GM12878 (cell line): ENCODE results near the gene ARL13A. TPM values are rescaled to one million over a fixed set of nuclear protein-coding genes. Genes with fewer than 3 reads are reported as not detected.

Experiments used
- KLF5 ChIP-seq: fragments of 450-650 bp; IDR thresholded peaks from 2 replicates; pipeline ENCODE4 v1.6.1; 2014; ENCODE audit warnings: mild to moderate bottlenecking; ENCODE audit not compliant: partially characterized antibody
- MLLT1 ChIP-seq: fragments of 450-650 bp; IDR thresholded peaks from 2 replicates; pipeline ENCODE4 v1.6.1; 2016; ENCODE audit warnings: mild to moderate bottlenecking
- NR2F1 ChIP-seq: fragments of 450-650 bp; conservative IDR thresholded peaks from 2 replicates; pipeline ENCODE4 v1.6.1; 2017; ENCODE audit warnings: mild to moderate bottlenecking
- PRDM15 ChIP-seq: fragments of 450-650 bp; formaldehyde crosslinking; IDR thresholded peaks from 2 replicates; pipeline ENCODE4 v1.4.0; 2020; ENCODE audit warnings: mild to moderate bottlenecking, moderate library complexity
- STAT3 ChIP-seq: IDR thresholded peaks from 2 replicates; pipeline ENCODE4 v1.6.1; 2011; ENCODE audit warnings: low read depth, low read length, improper control_type of control experiment
- ZNF274 ChIP-seq: IDR thresholded peaks from one replicate; pipeline ENCODE4 v1.8.0; 2011; ENCODE audit not compliant: insufficient read length, insufficient read depth
- polyA plus RNA-seq, 11 experiments: library from polyadenylated mRNA; depleted of rRNA in 4 of 11; unstranded in 6 of 11; stranded (reverse) in 5 of 11; fragments of >200 nt; fragmentation: Nextera tagmentation in 4 of 11; fragmentation: Illumina TruSeq in 1 of 11; extraction: Ambion mirVana in 4 of 11; extraction: Trizol in 1 of 11; gene quantifications; 1 replicate in 1 of 11; 2 replicates in 10 of 11; pipeline versions ENCODE4 v1.2.1 to v1.2.3, GENCODE V29; 2011 to 2016; ENCODE audit warnings: inconsistent platforms in 2 of 11, missing spikeins in 2 of 11, low read depth in 1 of 11
- total RNA-seq, 4 experiments: library from RNA; depleted of rRNA in 3 of 4; stranded (reverse); fragments of >200 nt in 3 of 4; fragmentation: Illumina TruSeq in 1 of 4; extraction: Trizol in 1 of 4; gene quantifications; 2 replicates each; pipeline versions ENCODE4 v1.2.1 to v1.2.3, GENCODE V29; 2013 to 2021
- TF ChIP-seq, protein P1 (sequence below): fragments of 150-350 bp; IDR thresholded peaks from 2 replicates; pipeline ENCODE4 v1.6.1; 2016; ENCODE audit warnings: low read depth, low read length
- TF ChIP-seq, protein P2 (sequence below): IDR thresholded peaks from 2 replicates; pipeline ENCODE4 v1.6.1; 2012; ENCODE audit warnings: low read length, inconsistent platforms

ARL13A gene
- total and polyA plus RNA-seq, 10 of the 15 experiments (the other 5 are each of a cell fraction or from before 2014, with no cell fraction given), result not detected

GRCh38 chrX:100964362-100964761 lies 5.1 kb upstream of the ARL13A start (continued):
- TF ChIP-seq, protein P1, sequence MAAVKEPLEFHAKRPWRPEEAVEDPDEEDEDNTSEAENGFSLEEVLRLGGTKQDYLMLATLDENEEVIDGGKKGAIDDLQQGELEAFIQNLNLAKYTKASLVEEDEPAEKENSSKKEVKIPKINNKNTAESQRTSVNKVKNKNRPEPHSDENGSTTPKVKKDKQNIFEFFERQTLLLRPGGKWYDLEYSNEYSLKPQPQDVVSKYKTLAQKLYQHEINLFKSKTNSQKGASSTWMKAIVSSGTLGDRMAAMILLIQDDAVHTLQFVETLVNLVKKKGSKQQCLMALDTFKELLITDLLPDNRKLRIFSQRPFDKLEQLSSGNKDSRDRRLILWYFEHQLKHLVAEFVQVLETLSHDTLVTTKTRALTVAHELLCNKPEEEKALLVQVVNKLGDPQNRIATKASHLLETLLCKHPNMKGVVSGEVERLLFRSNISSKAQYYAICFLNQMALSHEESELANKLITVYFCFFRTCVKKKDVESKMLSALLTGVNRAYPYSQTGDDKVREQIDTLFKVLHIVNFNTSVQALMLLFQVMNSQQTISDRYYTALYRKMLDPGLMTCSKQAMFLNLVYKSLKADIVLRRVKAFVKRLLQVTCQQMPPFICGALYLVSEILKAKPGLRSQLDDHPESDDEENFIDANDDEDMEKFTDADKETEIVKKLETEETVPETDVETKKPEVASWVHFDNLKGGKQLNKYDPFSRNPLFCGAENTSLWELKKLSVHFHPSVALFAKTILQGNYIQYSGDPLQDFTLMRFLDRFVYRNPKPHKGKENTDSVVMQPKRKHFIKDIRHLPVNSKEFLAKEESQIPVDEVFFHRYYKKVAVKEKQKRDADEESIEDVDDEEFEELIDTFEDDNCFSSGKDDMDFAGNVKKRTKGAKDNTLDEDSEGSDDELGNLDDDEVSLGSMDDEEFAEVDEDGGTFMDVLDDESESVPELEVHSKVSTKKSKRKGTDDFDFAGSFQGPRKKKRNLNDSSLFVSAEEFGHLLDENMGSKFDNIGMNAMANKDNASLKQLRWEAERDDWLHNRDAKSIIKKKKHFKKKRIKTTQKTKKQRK, result no peak
- TF ChIP-seq STAT3 (no peak), ZNF274 (no peak), PRDM15 (no peak), MLLT1 (no peak), KLF5 (no peak), NR2F1 (no peak)
- TF ChIP-seq, protein P2, sequence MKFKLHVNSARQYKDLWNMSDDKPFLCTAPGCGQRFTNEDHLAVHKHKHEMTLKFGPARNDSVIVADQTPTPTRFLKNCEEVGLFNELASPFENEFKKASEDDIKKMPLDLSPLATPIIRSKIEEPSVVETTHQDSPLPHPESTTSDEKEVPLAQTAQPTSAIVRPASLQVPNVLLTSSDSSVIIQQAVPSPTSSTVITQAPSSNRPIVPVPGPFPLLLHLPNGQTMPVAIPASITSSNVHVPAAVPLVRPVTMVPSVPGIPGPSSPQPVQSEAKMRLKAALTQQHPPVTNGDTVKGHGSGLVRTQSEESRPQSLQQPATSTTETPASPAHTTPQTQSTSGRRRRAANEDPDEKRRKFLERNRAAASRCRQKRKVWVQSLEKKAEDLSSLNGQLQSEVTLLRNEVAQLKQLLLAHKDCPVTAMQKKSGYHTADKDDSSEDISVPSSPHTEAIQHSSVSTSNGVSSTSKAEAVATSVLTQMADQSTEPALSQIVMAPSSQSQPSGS, result no peak
